ENCODE results near the gene SLA2. TPM values are rescaled to one million over a fixed set of nuclear protein-coding genes. Genes with fewer than 3 reads are reported as not detected.

Gene SLA2
- total RNA-seq, 4 donors from 2014 or later = 2.8 to 5.0 (median 3.6) TPM

DNA sequence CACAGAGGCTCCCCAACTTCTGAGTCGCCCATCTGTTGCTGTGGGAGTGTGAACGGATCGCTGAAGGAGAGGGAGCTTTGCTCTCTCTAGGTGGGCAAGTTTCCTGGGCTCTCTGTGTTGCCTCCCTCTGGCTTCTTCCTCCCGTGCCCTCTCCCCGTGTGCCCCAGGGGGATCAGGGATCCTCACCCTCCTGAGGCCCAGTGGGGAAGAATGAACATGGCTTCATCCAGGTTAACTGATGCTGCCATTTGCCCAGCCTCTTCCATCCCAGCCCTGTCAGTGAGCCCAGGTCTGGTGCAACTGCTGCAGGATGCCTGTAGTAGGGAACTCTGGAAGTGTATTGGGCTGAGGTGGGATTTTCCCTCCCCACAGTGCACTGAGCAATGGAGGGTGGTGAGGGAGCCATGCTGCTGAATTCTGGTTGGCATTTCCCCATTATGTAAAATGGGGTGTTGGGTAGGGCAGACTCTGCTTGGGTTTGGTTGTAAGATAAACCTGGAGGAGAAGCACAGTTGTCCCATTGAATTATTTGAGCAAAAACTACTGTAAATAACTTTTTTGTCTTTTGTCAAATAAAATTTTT lies 52.6 kb downstream of the SLA2 start:
- no peak for TF ChIP-seq CTCF (IDR thresholded peaks at IDR 0.05)
- peaks cover 0 to 4% (median 0%) of the 10 kb centered on the region in 3 donors for H3K36me3 ChIP-seq
- H3K4me1 ChIP-seq = peaks cover 0 to 11% (median 5%) of the 10 kb centered on the region in 4 donors
- no peak overlapping the region for H3K4me3 ChIP-seq
- H3K27ac ChIP-seq = peak overlapping the region in 2 of 4 donors; percentile 57 to 76
- no peak for DNase-seq
- no peaks in the 10 kb centered on the region for H3K9me3 ChIP-seq
- H3K27me3 ChIP-seq = no peaks in the 10 kb centered on the region

GRCh38 chr20:36591854-36592641 lies 53.9 kb downstream of the SLA2 start:
- H3K36me3 ChIP-seq = peaks cover 0 to 4% (median 0%) of the 10 kb centered on the region in 3 donors
- no peak overlapping the region for H3K4me3 ChIP-seq
- H3K4me1 ChIP-seq = peaks cover 0 to 11% (median 5%) of the 10 kb centered on the region in 4 donors
- H3K9me3 ChIP-seq = no peaks in the 10 kb centered on the region
- H3K27ac ChIP-seq = peak overlapping the region in 1 of 4 donors; percentile 13
- DNase-seq = no peak
- TF ChIP-seq CTCF (IDR thresholded peaks at IDR 0.05) (peak in 4 of 6 experiments; percentile 16 to 32 (median 26)), POLR2A (IDR thresholded peaks at IDR 0.05) (no peak)
- no peaks in the 10 kb centered on the region for H3K27me3 ChIP-seq

DNA sequence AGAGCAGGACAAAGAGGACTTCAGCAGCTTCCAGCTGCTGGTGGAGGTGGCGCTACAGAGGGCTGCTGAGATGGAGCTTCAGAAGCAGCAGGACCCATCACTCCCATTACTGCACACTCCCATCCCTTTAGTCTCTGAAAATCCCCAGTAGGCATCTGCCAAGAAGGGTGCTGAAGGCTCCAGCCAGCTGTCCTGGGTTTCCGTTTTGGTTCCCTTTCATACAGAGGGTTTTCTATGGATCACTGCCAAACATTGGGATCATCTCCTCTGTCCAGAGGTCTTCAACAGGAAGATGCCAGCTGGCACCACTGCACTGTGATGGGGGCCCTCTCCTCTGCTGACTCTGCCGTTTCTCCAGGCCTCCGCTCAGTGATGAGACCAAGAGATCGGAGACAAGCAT lies 54.7 kb downstream of the SLA2 start:
- DNase-seq = no peak
- H3K36me3 ChIP-seq = peaks cover 0 to 4% (median 0%) of the 10 kb centered on the region in 3 donors
- peak overlapping the region in 1 of 4 donors; percentile 25 for H3K27ac ChIP-seq
- H3K4me3 ChIP-seq = no peak overlapping the region
- no peak for TF ChIP-seq POLR2A (IDR thresholded peaks at IDR 0.05)
- no peak for TF ChIP-seq CTCF (IDR thresholded peaks at IDR 0.05)
- no peaks in the 10 kb centered on the region for H3K27me3 ChIP-seq
- no peaks in the 10 kb centered on the region for H3K9me3 ChIP-seq
- peaks cover 0 to 11% (median 4%) of the 10 kb centered on the region in 4 donors for H3K4me1 ChIP-seq

GRCh38 chr20:36587388-36588070 lies 58.5 kb downstream of the SLA2 start:
- peak overlapping the region in 1 of 4 donors; percentile 5 for H3K27ac ChIP-seq
- no peaks in the 10 kb centered on the region for H3K9me3 ChIP-seq
- no peak overlapping the region for H3K4me3 ChIP-seq
- TF ChIP-seq CTCF (IDR thresholded peaks at IDR 0.05) = no peak
- TF ChIP-seq POLR2A (IDR thresholded peaks at IDR 0.05) = no peak
- H3K4me1 ChIP-seq = no peaks in the 10 kb centered on the region
- H3K36me3 ChIP-seq = peaks cover 0 to 9% (median 0%) of the 10 kb centered on the region in 3 donors
- DNase-seq = no peak
- no peaks in the 10 kb centered on the region for H3K27me3 ChIP-seq

- DNase-seq = no peak
- H3K27me3 ChIP-seq = no peaks in the 10 kb centered on the region
- H3K9me3 ChIP-seq = no peaks in the 10 kb centered on the region
- H3K27ac ChIP-seq = no peak overlapping the region
- TF ChIP-seq POLR2A (IDR thresholded peaks at IDR 0.05) = no peak
- no peak for TF ChIP-seq CTCF (IDR thresholded peaks at IDR 0.05)
- no peak overlapping the region for H3K4me3 ChIP-seq
- peaks cover 0 to 10% (median 0%) of the 10 kb centered on the region in 3 donors for H3K36me3 ChIP-seq
- H3K4me1 ChIP-seq = no peaks in the 10 kb centered on the region
These were observed 60.4 kb downstream of the SLA2 start for GRCh38 chr20:36585410-36586125.
